Kidney epithelial cell (primary cell): ENCODE data around the gene E2F4. TPM values are rescaled to one million over a fixed set of nuclear protein-coding genes. Genes with fewer than 3 reads are reported as not detected.

Source experiments
- DNase-seq: peaks from one replicate; pipeline ENCODE4 v3.0.0-alpha.2; 2010; ENCODE audit warnings: low read depth
- H3K27me3 ChIP-seq: 2 replicates; pipeline ENCODE4 v1.6.0; 2011; ENCODE audit warnings: low read length; ENCODE audit not compliant: control insufficient read depth, insufficient read depth
- H3K36me3 ChIP-seq: 2 replicates; pipeline ENCODE4 v1.5.1; 2011; ENCODE audit warnings: low read length; ENCODE audit not compliant: control insufficient read depth, insufficient read depth
- H3K4me3 ChIP-seq: 2 replicates; pipeline ENCODE4 v1.5.1; 2011; ENCODE audit warnings: low read depth, mild to moderate bottlenecking, control low read depth, low read length
- CTCF ChIP-seq: IDR thresholded peaks from 2 replicates; pipeline ENCODE4 v1.5.1; 2011; ENCODE audit warnings: mild to moderate bottlenecking, moderate library complexity, low read length, control low read depth, inconsistent platforms; ENCODE audit not compliant: insufficient read depth, poor library complexity, severe bottlenecking
- total RNA-seq: library from RNA; depleted of rRNA; stranded (reverse); fragments of >200 nt; gene quantifications from 2 replicates; pipeline ENCODE4 v1.2.3, GENCODE V29; 2015

Gene E2F4
- total RNA-seq, 1 donor from 2014 or later, result 84.9 TPM

DNA sequence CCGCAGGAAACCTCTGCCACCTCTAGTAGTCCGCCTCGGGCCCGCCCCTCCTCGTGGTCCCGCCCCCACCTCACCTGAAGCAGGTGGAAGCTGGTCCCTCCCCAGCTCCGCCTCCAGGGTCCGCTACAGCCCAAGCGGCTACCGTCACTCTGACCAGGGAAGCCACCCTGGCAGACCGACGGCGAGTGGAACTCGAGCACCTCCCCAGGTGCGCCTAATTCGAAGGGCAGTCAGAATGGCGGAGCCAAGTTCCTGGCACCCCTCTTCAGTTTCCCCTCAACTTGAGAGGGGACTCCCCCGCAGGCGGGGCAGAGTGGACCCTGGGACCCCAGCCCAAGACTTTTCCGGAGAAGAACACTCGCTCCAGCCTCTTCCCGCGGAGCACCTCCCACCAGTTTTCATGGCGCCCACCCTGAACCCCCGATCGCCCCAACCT lies 54.8 kb downstream of the E2F4 start:
- Histone ChIP-seq H3K4me3 (peak overlapping the region; percentile 81), H3K36me3 (no peaks in the 10 kb centered on the region), H3K27me3 (peaks cover 14% of the 10 kb centered on the region)
- DNase-seq, result no peak
- TF ChIP-seq CTCF, result peak; percentile 8

GRCh38 chr16:67247192-67248072 lies 55.5 kb downstream of the E2F4 start, which contains the start of gene FHOD1:
Gene FHOD1 (minus strand): TSS chr16:67247481. CDS start chr16:67247410, 71 bp downstream.
- no peak for TF ChIP-seq CTCF
- H3K36me3 ChIP-seq, result no peaks in the 10 kb centered on the region
- H3K27me3 ChIP-seq, result peaks cover 14% of the 10 kb centered on the region
- H3K4me3 ChIP-seq, result peak within 1 kb of the TSS; percentile 81
- DNase-seq, result no peak

DNA sequence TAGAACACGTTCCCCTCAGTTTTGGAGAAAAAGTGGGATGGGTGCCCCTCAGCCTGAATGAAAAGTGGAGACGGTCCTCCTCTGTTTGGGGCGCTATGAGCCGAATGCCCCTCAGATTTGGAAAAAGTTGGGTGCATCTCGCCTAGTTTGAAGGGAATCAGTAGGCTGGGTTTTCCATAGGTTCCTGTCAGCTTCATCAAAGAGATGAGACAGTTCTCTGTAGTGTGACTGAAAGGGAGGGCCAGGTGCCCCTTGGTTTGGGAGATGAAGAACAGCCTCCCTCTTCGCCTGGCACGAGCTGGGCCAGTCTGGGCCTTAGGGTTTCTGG lies 56.1 kb downstream of the E2F4 start:
- TF ChIP-seq CTCF, result no peak
- H3K27me3 ChIP-seq, result peaks cover 14% of the 10 kb centered on the region

More for the DNA sequence above, 56.1 kb downstream of the E2F4 start:
- no peak for DNase-seq
- H3K4me3 ChIP-seq, result peak overlapping the region; percentile 35
- H3K36me3 ChIP-seq, result no peaks in the 10 kb centered on the region

Other genes with a start within 250 kb of the E2F4 start
- 0.07 TPM in 1 of 2 replicates, not detected in the other for gene CES3, start 230.9 kb upstream of the E2F4 start, total RNA-seq
- 1.3 and 2.3 TPM in 2 replicates for gene CES4A, start 203.6 kb upstream of the E2F4 start, total RNA-seq
- 57.4 and 64.5 TPM in 2 replicates for gene CBFB, start 163.0 kb upstream of the E2F4 start, total RNA-seq
- gene PHAF1, start 82.2 kb upstream of the E2F4 start, total RNA-seq, result 23.1 and 24.6 TPM in 2 replicates
- gene B3GNT9, start 41.2 kb upstream of the E2F4 start, total RNA-seq, result 1.5 and 2.4 TPM in 2 replicates
- gene TRADD, start 32.2 kb upstream of the E2F4 start, total RNA-seq, result 30.0 and 36.3 TPM in 2 replicates
- gene FBXL8, start 32.2 kb upstream of the E2F4 start, total RNA-seq, result 6.6 and 9.6 TPM in 2 replicates
- gene HSF4, start 27.4 kb upstream of the E2F4 start, total RNA-seq, result 1.5 and 5.5 TPM in 2 replicates
- gene NOL3, start 21.6 kb upstream of the E2F4 start, total RNA-seq, result 23.9 and 28.3 TPM in 2 replicates
- gene MATCAP1, start 8.2 kb upstream of the E2F4 start, total RNA-seq, result 10.8 and 16.0 TPM in 2 replicates
- gene EXOC3L1, start 2.0 kb upstream of the E2F4 start, total RNA-seq, result 0.21 and 0.25 TPM in 2 replicates
- gene ELMO3, start 7.0 kb downstream of the E2F4 start, total RNA-seq, result 5.2 and 5.9 TPM in 2 replicates
- 55.9 and 59.3 TPM in 2 replicates for gene TMEM208, start 35.0 kb downstream of the E2F4 start, total RNA-seq
- 3.8 and 11.4 TPM in 2 replicates for gene FHOD1, start 55.3 kb downstream of the E2F4 start, total RNA-seq
- 0.07 TPM in 1 of 2 replicates, not detected in the other for gene SLC9A5, start 56.8 kb downstream of the E2F4 start, total RNA-seq
- gene PLEKHG4, start 87.4 kb downstream of the E2F4 start, total RNA-seq, result 9.7 and 19.7 TPM in 2 replicates
- 0.08 and 0.21 TPM in 2 replicates for gene KCTD19, start 134.6 kb downstream of the E2F4 start, total RNA-seq
- 0.41 and 0.54 TPM in 2 replicates for gene LRRC36, start 134.7 kb downstream of the E2F4 start, total RNA-seq
- gene TPPP3, start 201.3 kb downstream of the E2F4 start, total RNA-seq, result 0.46 and 1.4 TPM in 2 replicates
- gene ZDHHC1, start 224.3 kb downstream of the E2F4 start, total RNA-seq, result 9.5 and 11.3 TPM in 2 replicates
- gene HSD11B2, start 239.0 kb downstream of the E2F4 start, total RNA-seq, result 0.96 and 5.8 TPM in 2 replicates